Body of pancreas (tissue), 4 donors: Measurements from ENCODE around the gene PIK3R5.

Experiments used
- CTCF ChIP-seq, 7 experiments: fragments of 450-650 bp in 4 of 7; fragments of 200-600 bp in 3 of 7; sonication (generic) in 3 of 7; IDR thresholded peaks; one replicate each; pipeline ENCODE4 v1.5.1; 2016 to 2019; ENCODE audit warnings: antibody characterized with exemption in 7 of 7
- POLR2A ChIP-seq, 3 donors: fragments of 450-650 bp; IDR thresholded peaks; one replicate each; pipeline ENCODE4 v1.6.1; 2016; ENCODE audit warnings: antibody characterized with exemption in 3 of 3, mild to moderate bottlenecking in 2 of 3

- no peak for TF ChIP-seq CTCF (IDR thresholded peaks at IDR 0.05)
- no peak for TF ChIP-seq POLR2A (IDR thresholded peaks at IDR 0.05)
Observed at GRCh38 chr17:8913091-8913490, 52.4 kb downstream of the PIK3R5 start.
